C4-2B (cell line): ENCODE data around the gene HOXC11.

Experiments used
- ZFX ChIP-seq: fragments of 450-650 bp; IDR thresholded peaks from 2 replicates; pipeline ENCODE4 v1.6.1; 2017
- TF ChIP-seq, protein P1 (sequence below): fragments of 450-650 bp; conservative IDR thresholded peaks from 2 replicates; pipeline ENCODE4 v1.5.1; 2017; ENCODE audit warnings: mild to moderate bottlenecking

DNA sequence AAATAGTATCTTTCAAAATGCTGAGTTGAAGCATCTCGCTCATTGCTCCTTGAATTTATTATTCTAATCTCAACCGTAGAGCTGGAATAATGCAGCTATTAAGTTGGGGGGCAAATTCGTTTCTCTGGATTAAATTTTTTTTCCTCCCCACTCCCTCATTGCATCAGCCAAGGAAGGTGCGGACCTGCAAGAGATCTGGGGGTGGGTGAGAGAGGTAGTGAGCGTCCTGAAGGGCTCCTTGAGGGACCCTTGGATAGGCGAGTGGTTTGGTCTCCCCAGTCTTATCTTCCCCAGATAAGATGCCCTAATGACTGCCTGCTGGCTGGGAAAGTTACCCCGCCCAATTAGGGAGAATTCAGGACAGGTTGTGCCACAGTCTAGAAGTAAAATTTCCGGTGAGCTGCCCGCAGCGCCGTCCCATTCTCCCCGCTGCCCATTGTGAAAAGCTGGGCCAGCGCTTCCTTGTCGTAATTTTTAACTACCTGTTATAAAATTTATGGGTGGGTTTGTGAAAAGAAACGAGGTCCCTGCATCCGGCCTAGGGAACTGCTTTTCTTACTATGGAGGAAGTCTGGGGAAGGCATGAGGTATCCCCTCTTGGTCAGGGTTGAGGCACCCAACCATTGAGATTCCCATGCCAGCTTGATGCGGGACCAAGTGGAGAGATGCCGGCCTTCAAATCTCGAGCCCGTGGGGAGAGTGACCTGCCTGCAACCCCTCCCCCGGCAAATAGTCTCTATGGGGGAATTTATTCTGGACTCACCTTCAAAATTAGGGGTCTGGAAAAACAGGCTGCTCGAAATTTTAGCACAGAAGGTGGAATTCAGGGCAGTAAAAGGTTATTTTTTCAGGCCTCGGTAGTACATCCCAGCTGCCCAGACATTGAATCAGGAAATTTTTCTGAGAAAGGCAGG is 42.3 kb downstream of the HOXC11 start:
- TF ChIP-seq, protein P1, sequence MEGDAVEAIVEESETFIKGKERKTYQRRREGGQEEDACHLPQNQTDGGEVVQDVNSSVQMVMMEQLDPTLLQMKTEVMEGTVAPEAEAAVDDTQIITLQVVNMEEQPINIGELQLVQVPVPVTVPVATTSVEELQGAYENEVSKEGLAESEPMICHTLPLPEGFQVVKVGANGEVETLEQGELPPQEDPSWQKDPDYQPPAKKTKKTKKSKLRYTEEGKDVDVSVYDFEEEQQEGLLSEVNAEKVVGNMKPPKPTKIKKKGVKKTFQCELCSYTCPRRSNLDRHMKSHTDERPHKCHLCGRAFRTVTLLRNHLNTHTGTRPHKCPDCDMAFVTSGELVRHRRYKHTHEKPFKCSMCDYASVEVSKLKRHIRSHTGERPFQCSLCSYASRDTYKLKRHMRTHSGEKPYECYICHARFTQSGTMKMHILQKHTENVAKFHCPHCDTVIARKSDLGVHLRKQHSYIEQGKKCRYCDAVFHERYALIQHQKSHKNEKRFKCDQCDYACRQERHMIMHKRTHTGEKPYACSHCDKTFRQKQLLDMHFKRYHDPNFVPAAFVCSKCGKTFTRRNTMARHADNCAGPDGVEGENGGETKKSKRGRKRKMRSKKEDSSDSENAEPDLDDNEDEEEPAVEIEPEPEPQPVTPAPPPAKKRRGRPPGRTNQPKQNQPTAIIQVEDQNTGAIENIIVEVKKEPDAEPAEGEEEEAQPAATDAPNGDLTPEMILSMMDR = no peak
- TF ChIP-seq ZFX = no peak
